ENCODE results near the gene ADAMTS10.

Gene ADAMTS10

GRCh38 chr19:8595651-8596050, 14.9 kb downstream of the ADAMTS10 start:
- no peaks in the 10 kb centered on the region for H3K79me2 ChIP-seq (ENCODE audit: low read length)
- no peaks in the 10 kb centered on the region for H3K9me2 ChIP-seq (replicated peaks; ENCODE audit: insufficient read depth, low read length)
- no peak for TF ChIP-seq EZH2phosphoT487 (IDR thresholded peaks at IDR 0.05; ENCODE audit: low read length)
- no peak for TF ChIP-seq CTCF (IDR thresholded peaks at IDR 0.05; ENCODE audit: low read length)
- no peak for TF ChIP-seq EZH2 (optimal IDR thresholded peaks at IDR 0.05; ENCODE audit: low read depth, low read length)
- H3K36me3 ChIP-seq (replicated peaks; ENCODE audit: insufficient read depth, low read length) = no peaks in the 10 kb centered on the region
- no peak overlapping the region for H3K9ac ChIP-seq (ENCODE audit: low read length)
- peaks cover 68% of the 10 kb centered on the region for H3K27me3 ChIP-seq (replicated peaks; ENCODE audit: insufficient read depth, low read length)
- H3K4me3 ChIP-seq (ENCODE audit: low read length) = no peak overlapping the region
- H3K4me1 ChIP-seq (ENCODE audit: low read length) = no peaks in the 10 kb centered on the region
- H3K9me3 ChIP-seq (replicated peaks; ENCODE audit: insufficient read depth, low read length) = 0 out of 2 replicates have a peak, but pooled peaks cover 6% of the 10 kb centered on the region
- no peak overlapping the region for H2AFZ ChIP-seq (ENCODE audit: low read length)
- H3K27ac ChIP-seq (ENCODE audit: low read length) = no peak overlapping the region
- H3K4me2 ChIP-seq (ENCODE audit: low read depth, low read length) = no peak overlapping the region
- H4K20me1 ChIP-seq (ENCODE audit: insufficient read depth, low read length) = no peaks in the 10 kb centered on the region
- H3F3A ChIP-seq (ENCODE audit: insufficient read depth, low read length) = no peaks in the 10 kb centered on the region
- DNase-seq = no peak

GRCh38 chr19:8593931-8594330, 16.6 kb downstream of the ADAMTS10 start:
- no peaks in the 10 kb centered on the region for H3F3A ChIP-seq (ENCODE audit: insufficient read depth, low read length)
- no peaks in the 10 kb centered on the region for H3K36me3 ChIP-seq (replicated peaks; ENCODE audit: insufficient read depth, low read length)
- 0 out of 2 replicates have a peak, but pooled peaks cover 6% of the 10 kb centered on the region for H3K9me3 ChIP-seq (replicated peaks; ENCODE audit: insufficient read depth, low read length)
- H3K9me2 ChIP-seq (replicated peaks; ENCODE audit: insufficient read depth, low read length) = no peaks in the 10 kb centered on the region
- H3K9ac ChIP-seq (ENCODE audit: low read length) = no peak overlapping the region
- no peak for TF ChIP-seq EZH2phosphoT487 (IDR thresholded peaks at IDR 0.05; ENCODE audit: low read length)
- no peak for TF ChIP-seq CTCF (IDR thresholded peaks at IDR 0.05; ENCODE audit: low read length)
- TF ChIP-seq EZH2 (optimal IDR thresholded peaks at IDR 0.05; ENCODE audit: low read depth, low read length) = no peak
- no peak overlapping the region for H3K4me3 ChIP-seq (ENCODE audit: low read length)
- H3K4me1 ChIP-seq (ENCODE audit: low read length) = no peaks in the 10 kb centered on the region
- H2AFZ ChIP-seq (ENCODE audit: low read length) = no peak overlapping the region
- peaks cover 73% of the 10 kb centered on the region for H3K27me3 ChIP-seq (replicated peaks; ENCODE audit: insufficient read depth, low read length)
- no peaks in the 10 kb centered on the region for H3K79me2 ChIP-seq (ENCODE audit: low read length)
- no peak overlapping the region for H3K4me2 ChIP-seq (ENCODE audit: low read depth, low read length)
- H3K27ac ChIP-seq (ENCODE audit: low read length) = no peak overlapping the region
- DNase-seq = no peak
- H4K20me1 ChIP-seq (ENCODE audit: insufficient read depth, low read length) = no peaks in the 10 kb centered on the region

- H3K9me2 ChIP-seq (replicated peaks; ENCODE audit: insufficient read depth, low read length) = no peaks in the 10 kb centered on the region
- H3K79me2 ChIP-seq (ENCODE audit: low read length) = no peaks in the 10 kb centered on the region
- H3K9me3 ChIP-seq (replicated peaks; ENCODE audit: insufficient read depth, low read length) = 0 out of 2 replicates have a peak, but pooled peaks cover 6% of the 10 kb centered on the region
- no peak overlapping the region for H3K9ac ChIP-seq (ENCODE audit: low read length)
- H2AFZ ChIP-seq (ENCODE audit: low read length) = no peak overlapping the region
- H3K27me3 ChIP-seq (replicated peaks; ENCODE audit: insufficient read depth, low read length) = peaks cover 73% of the 10 kb centered on the region
- H3K36me3 ChIP-seq (replicated peaks; ENCODE audit: insufficient read depth, low read length) = no peaks in the 10 kb centered on the region
- no peaks in the 10 kb centered on the region for H4K20me1 ChIP-seq (ENCODE audit: insufficient read depth, low read length)
- H3K4me3 ChIP-seq (ENCODE audit: low read length) = no peak overlapping the region
- no peak for DNase-seq
- H3K4me2 ChIP-seq (ENCODE audit: low read depth, low read length) = no peak overlapping the region
- H3K4me1 ChIP-seq (ENCODE audit: low read length) = no peaks in the 10 kb centered on the region
- no peak overlapping the region for H3K27ac ChIP-seq (ENCODE audit: low read length)
- TF ChIP-seq EZH2phosphoT487 (IDR thresholded peaks at IDR 0.05; ENCODE audit: low read length) (no peak), CTCF (IDR thresholded peaks at IDR 0.05; ENCODE audit: low read length) (no peak), EZH2 (optimal IDR thresholded peaks at IDR 0.05; ENCODE audit: low read depth, low read length) (no peak)
- no peaks in the 10 kb centered on the region for H3F3A ChIP-seq (ENCODE audit: insufficient read depth, low read length)
Measured at GRCh38 chr19:8592231-8593009, 18.1 kb downstream of the ADAMTS10 start.
